HEK293 (cell line): Measurements from ENCODE around the gene OR6N1.

Experiments used
- BCL11A ChIP-seq: fragments of 450-650 bp; formaldehyde crosslinking; IDR thresholded peaks from 2 replicates; pipeline ENCODE4 v1.5.1; 2016; ENCODE audit warnings: low read depth, missing biosample characterization, missing genetic modification characterization
- KLF7 ChIP-seq: fragments of 450-650 bp; formaldehyde crosslinking; IDR thresholded peaks from 2 replicates; pipeline ENCODE4 v1.5.1; 2016; ENCODE audit warnings: missing biosample characterization, missing genetic modification characterization, borderline replicate concordance
- ZNF140 ChIP-seq: fragments of 450-650 bp; formaldehyde crosslinking; IDR thresholded peaks from 2 replicates; pipeline ENCODE4 v1.5.1; 2016; ENCODE audit warnings: missing biosample characterization, missing genetic modification characterization
- ZNF214 ChIP-seq: fragments of 450-650 bp; formaldehyde crosslinking; IDR thresholded peaks from 2 replicates; pipeline ENCODE4 v1.5.1; 2017; ENCODE audit warnings: missing biosample characterization, mild to moderate bottlenecking, missing genetic modification characterization, borderline replicate concordance
- ZNF24 ChIP-seq: fragments of 450-650 bp; formaldehyde crosslinking; IDR thresholded peaks from 2 replicates; pipeline ENCODE4 v1.5.1; 2016; ENCODE audit warnings: missing biosample characterization, missing genetic modification characterization
- ZNF623 ChIP-seq: fragments of 450-650 bp; formaldehyde crosslinking; IDR thresholded peaks from 2 replicates; pipeline ENCODE4 v1.5.1; 2016; ENCODE audit warnings: missing biosample characterization, missing genetic modification characterization
- TF ChIP-seq, protein P1 (sequence below): fragments of 450-650 bp; formaldehyde crosslinking; IDR thresholded peaks from 2 replicates; pipeline ENCODE4 v1.5.1; 2016; ENCODE audit warnings: missing biosample characterization, missing genetic modification characterization
- TF ChIP-seq, protein P2 (sequence below): fragments of 450-650 bp; IDR thresholded peaks from 2 replicates; pipeline ENCODE4 v1.5.1; 2018; ENCODE audit warnings: missing biosample characterization, mild to moderate bottlenecking, missing genetic modification characterization
- TF ChIP-seq, protein P3 (sequence below): fragments of 450-650 bp; formaldehyde crosslinking; IDR thresholded peaks from 2 replicates; pipeline ENCODE4 v1.5.1; 2016; ENCODE audit warnings: missing biosample characterization, missing genetic modification characterization
- TF ChIP-seq, protein P4 (sequence below): fragments of 450-650 bp; formaldehyde crosslinking; IDR thresholded peaks from 2 replicates; pipeline ENCODE4 v1.5.1; 2016; ENCODE audit warnings: missing biosample characterization, missing genetic modification characterization
- TF ChIP-seq, protein P5 (sequence below): fragments of 450-650 bp; formaldehyde crosslinking; IDR thresholded peaks from 2 replicates; pipeline ENCODE4 v1.5.1; 2016; ENCODE audit warnings: missing biosample characterization, missing genetic modification characterization
- TF ChIP-seq, protein P6 (sequence below): sonication (generic); formaldehyde crosslinking; IDR thresholded peaks from 2 replicates; pipeline ENCODE4 v1.8.1; 2022; ENCODE audit warnings: mild to moderate bottlenecking, moderate library complexity, missing genetic modification reagents

DNA sequence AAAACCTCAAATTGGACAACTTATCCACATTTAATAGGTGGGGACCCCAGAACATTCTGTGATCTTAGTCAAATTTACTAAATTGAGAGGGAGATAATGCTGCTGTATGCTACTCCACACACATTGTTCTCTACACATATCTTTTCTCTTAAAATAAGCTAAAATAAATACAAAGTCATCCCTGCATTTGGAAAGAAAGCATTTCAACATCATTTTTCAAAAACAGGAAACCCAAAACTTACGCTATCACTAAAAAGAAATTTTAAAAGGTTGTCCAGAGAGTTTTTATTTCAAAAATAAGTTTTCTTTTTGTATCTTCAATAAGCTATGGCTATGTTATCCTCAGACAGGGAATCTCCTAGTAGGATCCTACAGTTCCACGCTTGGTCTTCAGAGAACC is 28.5 kb upstream of the OR6N1 start:
- no peak for TF ChIP-seq ZNF214 (tag by site-specific recombination)
- no peak for TF ChIP-seq BCL11A (tag by site-specific recombination)
- TF ChIP-seq, protein P1, sequence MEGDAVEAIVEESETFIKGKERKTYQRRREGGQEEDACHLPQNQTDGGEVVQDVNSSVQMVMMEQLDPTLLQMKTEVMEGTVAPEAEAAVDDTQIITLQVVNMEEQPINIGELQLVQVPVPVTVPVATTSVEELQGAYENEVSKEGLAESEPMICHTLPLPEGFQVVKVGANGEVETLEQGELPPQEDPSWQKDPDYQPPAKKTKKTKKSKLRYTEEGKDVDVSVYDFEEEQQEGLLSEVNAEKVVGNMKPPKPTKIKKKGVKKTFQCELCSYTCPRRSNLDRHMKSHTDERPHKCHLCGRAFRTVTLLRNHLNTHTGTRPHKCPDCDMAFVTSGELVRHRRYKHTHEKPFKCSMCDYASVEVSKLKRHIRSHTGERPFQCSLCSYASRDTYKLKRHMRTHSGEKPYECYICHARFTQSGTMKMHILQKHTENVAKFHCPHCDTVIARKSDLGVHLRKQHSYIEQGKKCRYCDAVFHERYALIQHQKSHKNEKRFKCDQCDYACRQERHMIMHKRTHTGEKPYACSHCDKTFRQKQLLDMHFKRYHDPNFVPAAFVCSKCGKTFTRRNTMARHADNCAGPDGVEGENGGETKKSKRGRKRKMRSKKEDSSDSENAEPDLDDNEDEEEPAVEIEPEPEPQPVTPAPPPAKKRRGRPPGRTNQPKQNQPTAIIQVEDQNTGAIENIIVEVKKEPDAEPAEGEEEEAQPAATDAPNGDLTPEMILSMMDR, result no peak
- TF ChIP-seq, protein P2, sequence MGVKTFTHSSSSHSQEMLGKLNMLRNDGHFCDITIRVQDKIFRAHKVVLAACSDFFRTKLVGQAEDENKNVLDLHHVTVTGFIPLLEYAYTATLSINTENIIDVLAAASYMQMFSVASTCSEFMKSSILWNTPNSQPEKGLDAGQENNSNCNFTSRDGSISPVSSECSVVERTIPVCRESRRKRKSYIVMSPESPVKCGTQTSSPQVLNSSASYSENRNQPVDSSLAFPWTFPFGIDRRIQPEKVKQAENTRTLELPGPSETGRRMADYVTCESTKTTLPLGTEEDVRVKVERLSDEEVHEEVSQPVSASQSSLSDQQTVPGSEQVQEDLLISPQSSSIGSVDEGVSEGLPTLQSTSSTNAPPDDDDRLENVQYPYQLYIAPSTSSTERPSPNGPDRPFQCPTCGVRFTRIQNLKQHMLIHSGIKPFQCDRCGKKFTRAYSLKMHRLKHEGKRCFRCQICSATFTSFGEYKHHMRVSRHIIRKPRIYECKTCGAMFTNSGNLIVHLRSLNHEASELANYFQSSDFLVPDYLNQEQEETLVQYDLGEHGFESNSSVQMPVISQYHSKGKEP (tag by site-specific recombination), result no peak
- no peak for TF ChIP-seq KLF7 (tag by site-specific recombination)
- TF ChIP-seq, protein P3, sequence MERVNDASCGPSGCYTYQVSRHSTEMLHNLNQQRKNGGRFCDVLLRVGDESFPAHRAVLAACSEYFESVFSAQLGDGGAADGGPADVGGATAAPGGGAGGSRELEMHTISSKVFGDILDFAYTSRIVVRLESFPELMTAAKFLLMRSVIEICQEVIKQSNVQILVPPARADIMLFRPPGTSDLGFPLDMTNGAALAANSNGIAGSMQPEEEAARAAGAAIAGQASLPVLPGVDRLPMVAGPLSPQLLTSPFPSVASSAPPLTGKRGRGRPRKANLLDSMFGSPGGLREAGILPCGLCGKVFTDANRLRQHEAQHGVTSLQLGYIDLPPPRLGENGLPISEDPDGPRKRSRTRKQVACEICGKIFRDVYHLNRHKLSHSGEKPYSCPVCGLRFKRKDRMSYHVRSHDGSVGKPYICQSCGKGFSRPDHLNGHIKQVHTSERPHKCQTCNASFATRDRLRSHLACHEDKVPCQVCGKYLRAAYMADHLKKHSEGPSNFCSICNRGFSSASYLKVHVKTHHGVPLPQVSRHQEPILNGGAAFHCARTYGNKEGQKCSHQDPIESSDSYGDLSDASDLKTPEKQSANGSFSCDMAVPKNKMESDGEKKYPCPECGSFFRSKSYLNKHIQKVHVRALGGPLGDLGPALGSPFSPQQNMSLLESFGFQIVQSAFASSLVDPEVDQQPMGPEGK (tag by site-specific recombination), result no peak
- TF ChIP-seq, protein P4, sequence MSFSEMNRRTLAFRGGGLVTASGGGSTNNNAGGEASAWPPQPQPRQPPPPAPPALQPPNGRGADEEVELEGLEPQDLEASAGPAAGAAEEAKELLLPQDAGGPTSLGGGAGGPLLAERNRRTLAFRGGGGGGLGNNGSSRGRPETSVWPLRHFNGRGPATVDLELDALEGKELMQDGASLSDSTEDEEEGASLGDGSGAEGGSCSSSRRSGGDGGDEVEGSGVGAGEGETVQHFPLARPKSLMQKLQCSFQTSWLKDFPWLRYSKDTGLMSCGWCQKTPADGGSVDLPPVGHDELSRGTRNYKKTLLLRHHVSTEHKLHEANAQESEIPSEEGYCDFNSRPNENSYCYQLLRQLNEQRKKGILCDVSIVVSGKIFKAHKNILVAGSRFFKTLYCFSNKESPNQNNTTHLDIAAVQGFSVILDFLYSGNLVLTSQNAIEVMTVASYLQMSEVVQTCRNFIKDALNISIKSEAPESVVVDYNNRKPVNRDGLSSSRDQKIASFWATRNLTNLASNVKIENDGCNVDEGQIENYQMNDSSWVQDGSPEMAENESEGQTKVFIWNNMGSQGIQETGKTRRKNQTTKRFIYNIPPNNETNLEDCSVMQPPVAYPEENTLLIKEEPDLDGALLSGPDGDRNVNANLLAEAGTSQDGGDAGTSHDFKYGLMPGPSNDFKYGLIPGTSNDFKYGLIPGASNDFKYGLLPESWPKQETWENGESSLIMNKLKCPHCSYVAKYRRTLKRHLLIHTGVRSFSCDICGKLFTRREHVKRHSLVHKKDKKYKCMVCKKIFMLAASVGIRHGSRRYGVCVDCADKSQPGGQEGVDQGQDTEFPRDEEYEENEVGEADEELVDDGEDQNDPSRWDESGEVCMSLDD (tag by site-specific recombination), result no peak
- TF ChIP-seq ZNF623 (tag by site-specific recombination), result no peak
- TF ChIP-seq ZNF24, result no peak
- TF ChIP-seq, protein P5, sequence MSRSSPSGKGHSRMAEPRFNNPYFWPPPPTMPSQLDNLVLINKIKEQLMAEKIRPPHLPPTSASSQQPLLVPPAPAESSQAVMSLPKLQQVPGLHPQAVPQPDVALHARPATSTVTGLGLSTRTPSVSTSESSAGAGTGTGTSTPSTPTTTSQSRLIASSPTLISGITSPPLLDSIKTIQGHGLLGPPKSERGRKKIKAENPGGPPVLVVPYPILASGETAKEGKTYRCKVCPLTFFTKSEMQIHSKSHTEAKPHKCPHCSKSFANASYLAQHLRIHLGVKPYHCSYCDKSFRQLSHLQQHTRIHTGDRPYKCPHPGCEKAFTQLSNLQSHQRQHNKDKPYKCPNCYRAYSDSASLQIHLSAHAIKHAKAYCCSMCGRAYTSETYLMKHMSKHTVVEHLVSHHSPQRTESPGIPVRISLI (tag by site-specific recombination), result no peak
- no peak for TF ChIP-seq ZNF140 (tag by site-specific recombination)
- TF ChIP-seq, protein P6, sequence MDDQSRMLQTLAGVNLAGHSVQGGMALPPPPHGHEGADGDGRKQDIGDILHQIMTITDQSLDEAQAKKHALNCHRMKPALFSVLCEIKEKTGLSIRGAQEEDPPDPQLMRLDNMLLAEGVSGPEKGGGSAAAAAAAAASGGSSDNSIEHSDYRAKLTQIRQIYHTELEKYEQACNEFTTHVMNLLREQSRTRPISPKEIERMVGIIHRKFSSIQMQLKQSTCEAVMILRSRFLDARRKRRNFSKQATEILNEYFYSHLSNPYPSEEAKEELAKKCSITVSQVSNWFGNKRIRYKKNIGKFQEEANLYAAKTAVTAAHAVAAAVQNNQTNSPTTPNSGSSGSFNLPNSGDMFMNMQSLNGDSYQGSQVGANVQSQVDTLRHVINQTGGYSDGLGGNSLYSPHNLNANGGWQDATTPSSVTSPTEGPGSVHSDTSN, result no peak
